Neural crest cell (in vitro differentiated cells): ENCODE data around the gene PCDHGA7. TPM values are rescaled to one million over a fixed set of nuclear protein-coding genes. Genes with fewer than 3 reads are reported as not detected.
A peak's percentile ranks its signal among the peaks of the same experiment; 100 is the strongest.

Experiments used
- DNase-seq: peaks from one replicate; pipeline ENCODE4 v3.0.0; 2021; ENCODE audit warnings: low read depth, mixed read lengths, low spot score
- H3K27ac Mint-ChIP-seq: one replicate; pipeline ENCODE4 v1.8.0; 2021; ENCODE audit warnings: mild to moderate bottlenecking, mixed read lengths; ENCODE audit not compliant: unreplicated experiment
- H3K27me3 Mint-ChIP-seq: 2 replicates; pipeline ENCODE4 v1.8.0; 2021; ENCODE audit warnings: low read depth, mild to moderate bottlenecking, mixed read lengths
- H3K36me3 Mint-ChIP-seq: 2 replicates; pipeline ENCODE4 v1.8.0; 2021; ENCODE audit warnings: low read depth, mild to moderate bottlenecking, mixed read lengths
- H3K4me1 Mint-ChIP-seq: 2 replicates; pipeline ENCODE4 v1.8.0; 2021; ENCODE audit warnings: mixed read lengths
- H3K4me3 Mint-ChIP-seq: one replicate; pipeline ENCODE4 v1.8.0; 2021; ENCODE audit warnings: mild to moderate bottlenecking, mixed read lengths
- H3K9me3 Mint-ChIP-seq: 2 replicates; pipeline ENCODE4 v1.8.0; 2021; ENCODE audit warnings: mixed read lengths
- CTCF ChIP-seq: fragments of 200-600 bp; sonication (generic); conservative IDR thresholded peaks from 2 replicates; pipeline ENCODE4 v1.5.0; 2021; ENCODE audit warnings: antibody characterized with exemption, mild to moderate bottlenecking
- total RNA-seq: library from RNA; stranded (reverse); gene quantifications from 2 replicates; pipeline ENCODE4 v1.2.1, GENCODE V29; 2021

Gene PCDHGA7
- total RNA-seq, 1 donor from 2014 or later, result 0.37 TPM

- H3K4me1 Mint-ChIP-seq, result peaks cover 3% of the 10 kb centered on the region
- H3K36me3 Mint-ChIP-seq, result peaks cover 78% of the 10 kb centered on the region
- no peak overlapping the region for H3K27ac Mint-ChIP-seq
- peaks cover 7% of the 10 kb centered on the region for H3K27me3 Mint-ChIP-seq
- no peak for DNase-seq
- H3K4me3 Mint-ChIP-seq, result peak overlapping the region; percentile 47
- H3K9me3 Mint-ChIP-seq, result peaks cover 37% of the 10 kb centered on the region
- TF ChIP-seq CTCF, result no peak
Observed at GRCh38 chr5:141419074-141419880, 36.7 kb downstream of the PCDHGA7 start.

GRCh38 chr5:141420855-141421488, 38.4 kb downstream of the PCDHGA7 start, which contains the start of gene PCDHGA11:
PCDHGA11 (plus strand) TSS chr5:141421051; CDS start chr5:141421228, 177 bp downstream.
- Mint-ChIP-seq H3K27me3 (peaks cover 5% of the 10 kb centered on the region), H3K36me3 (peaks cover 80% of the 10 kb centered on the region), H3K27ac (no peak within 1 kb of the TSS), H3K4me1 (no peaks in the 10 kb centered on the region), H3K9me3 (peaks cover 30% of the 10 kb centered on the region), H3K4me3 (peak within 1 kb of the TSS; percentile 75)
- TF ChIP-seq CTCF, result peak; percentile 61
- DNase-seq, result no peak

GRCh38 chr5:141421489-141421855, 38.9 kb downstream of the PCDHGA7 start:
- Mint-ChIP-seq H3K27me3 (peaks cover 5% of the 10 kb centered on the region), H3K9me3 (peaks cover 26% of the 10 kb centered on the region), H3K4me3 (no peak overlapping the region), H3K4me1 (no peaks in the 10 kb centered on the region), H3K36me3 (peaks cover 81% of the 10 kb centered on the region), H3K27ac (no peak overlapping the region)
- no peak for TF ChIP-seq CTCF
- no peak for DNase-seq

- peaks cover 32% of the 10 kb centered on the region for H3K9me3 Mint-ChIP-seq
- TF ChIP-seq CTCF, result no peak
- no peak for DNase-seq
- peaks cover 84% of the 10 kb centered on the region for H3K36me3 Mint-ChIP-seq
- no peak overlapping the region for H3K27ac Mint-ChIP-seq
- peaks cover 5% of the 10 kb centered on the region for H3K27me3 Mint-ChIP-seq
- no peaks in the 10 kb centered on the region for H3K4me1 Mint-ChIP-seq
- peak overlapping the region; percentile 51 for H3K4me3 Mint-ChIP-seq
Observed at GRCh38 chr5:141422742-141423291, 40.3 kb downstream of the PCDHGA7 start.

- peak overlapping the region; percentile 73 for H3K4me3 Mint-ChIP-seq
- peaks cover 28% of the 10 kb centered on the region for H3K9me3 Mint-ChIP-seq
- no peaks in the 10 kb centered on the region for H3K27me3 Mint-ChIP-seq
- no peak for TF ChIP-seq CTCF
- peaks cover 84% of the 10 kb centered on the region for H3K36me3 Mint-ChIP-seq
- H3K4me1 Mint-ChIP-seq, result no peaks in the 10 kb centered on the region
- H3K27ac Mint-ChIP-seq, result no peak overlapping the region
- no peak for DNase-seq
Observed at GRCh38 chr5:141427783-141428426, 45.4 kb downstream of the PCDHGA7 start.
